HG03342 (cell line): ENCODE data around the gene MED12L.

Source experiments
- ATAC-seq: cut with Tn5 transposase; IDR thresholded peaks from one replicate; pipeline ENCODE4 v1.9.1; 2021; ENCODE audit warnings: mild to moderate bottlenecking, moderate library complexity; ENCODE audit not compliant: unreplicated experiment

Gene MED12L

DNA sequence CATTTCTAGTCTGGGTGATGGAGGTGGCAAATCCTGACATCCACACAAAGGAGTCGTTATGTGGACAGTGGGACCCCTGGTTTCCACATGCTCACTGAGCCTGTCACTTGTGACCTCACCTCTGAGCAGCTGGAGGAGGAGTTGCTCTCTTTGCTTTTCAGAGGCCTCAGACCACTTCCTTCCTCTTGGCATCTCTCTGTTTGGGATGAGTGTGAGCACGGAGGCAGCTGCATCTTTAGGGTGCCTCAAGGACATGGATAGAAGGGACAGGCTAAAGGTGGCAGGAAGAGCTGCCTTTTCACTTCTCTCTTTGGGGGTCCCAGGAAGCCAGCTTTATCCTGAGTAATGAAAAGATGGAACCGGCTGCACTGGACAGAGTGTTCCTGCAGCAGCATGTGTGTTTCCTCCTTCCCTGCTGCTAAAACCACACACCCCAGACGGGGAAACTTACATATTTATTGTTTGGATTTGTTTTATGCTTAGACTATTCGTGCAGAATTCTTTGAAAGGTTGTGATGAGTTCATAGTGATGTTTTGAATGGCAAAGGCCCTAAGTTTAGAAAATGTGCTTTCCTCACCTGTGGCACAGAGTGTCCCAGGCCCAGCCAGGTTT, 85.8 kb downstream of the MED12L start:
- ATAC-seq: peak; percentile 64

DNA sequence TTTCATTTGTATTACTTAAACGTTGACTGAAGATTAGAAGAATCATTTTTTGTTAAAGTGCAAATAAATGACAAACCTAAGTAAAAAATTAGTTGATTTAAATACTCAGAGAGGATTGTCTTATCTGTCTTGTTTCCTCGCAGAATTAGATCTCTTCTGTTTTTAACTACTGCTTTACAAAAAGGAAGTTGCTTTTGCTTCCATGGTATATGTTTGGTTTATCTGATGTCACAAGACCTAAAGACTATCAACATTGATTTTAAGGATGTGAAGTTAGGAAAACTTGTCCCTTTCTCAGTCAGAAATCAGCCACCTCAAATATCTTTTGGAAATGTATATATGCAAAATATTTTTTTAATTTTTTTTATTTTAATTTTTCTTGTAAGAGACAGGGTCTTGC, 88.9 kb downstream of the MED12L start:
- ATAC-seq: no peak

DNA sequence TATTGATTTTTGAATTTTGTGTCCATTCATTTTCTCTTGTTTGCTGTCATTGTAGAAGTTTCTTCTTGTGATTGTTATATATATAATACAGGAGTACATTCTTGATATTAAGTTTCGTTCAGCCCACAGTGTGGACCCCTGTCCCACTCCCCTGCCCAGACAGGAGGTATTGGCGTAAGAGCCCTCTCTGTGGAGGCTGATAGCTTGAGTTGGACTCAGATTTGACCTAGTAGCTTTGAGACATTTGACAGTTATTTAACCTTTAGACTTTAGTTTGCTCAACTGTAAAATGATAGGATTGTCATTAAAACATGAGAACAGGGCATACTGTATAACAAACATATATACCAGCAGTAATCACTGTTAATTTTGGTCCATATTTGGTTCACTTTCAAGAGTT, 90.5 kb downstream of the MED12L start:
- no peak for ATAC-seq

DNA sequence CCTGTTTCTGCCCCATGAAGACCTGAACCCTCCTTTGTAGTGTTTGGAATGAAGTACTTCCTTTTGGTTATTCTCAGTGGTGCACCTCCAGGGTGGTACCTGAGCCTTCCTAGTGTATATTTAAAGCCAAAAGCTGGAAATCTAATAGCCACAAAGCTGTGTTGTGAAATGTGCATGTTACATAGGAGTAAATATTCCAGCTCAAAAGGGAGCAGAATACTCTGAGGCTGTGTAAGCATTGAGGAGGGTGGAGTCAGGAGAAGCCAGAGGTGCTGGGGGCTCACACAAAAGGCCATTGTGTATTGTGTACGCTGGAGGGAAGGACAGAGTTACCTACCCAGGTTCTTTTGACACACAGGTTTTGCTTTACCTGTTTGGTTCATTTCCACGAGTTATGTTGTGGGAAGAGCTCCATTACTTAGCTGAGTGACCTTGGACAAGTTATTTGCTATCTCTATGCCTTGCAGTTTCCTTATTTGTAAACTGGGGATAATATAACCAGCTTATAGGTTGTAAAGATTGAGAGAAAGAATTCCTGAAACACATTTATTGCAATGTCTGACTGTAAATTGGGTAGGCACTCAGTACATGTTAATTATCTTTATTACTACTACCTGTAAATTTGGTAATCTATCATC, 92.9 kb downstream of the MED12L start:
- no peak for ATAC-seq

DNA sequence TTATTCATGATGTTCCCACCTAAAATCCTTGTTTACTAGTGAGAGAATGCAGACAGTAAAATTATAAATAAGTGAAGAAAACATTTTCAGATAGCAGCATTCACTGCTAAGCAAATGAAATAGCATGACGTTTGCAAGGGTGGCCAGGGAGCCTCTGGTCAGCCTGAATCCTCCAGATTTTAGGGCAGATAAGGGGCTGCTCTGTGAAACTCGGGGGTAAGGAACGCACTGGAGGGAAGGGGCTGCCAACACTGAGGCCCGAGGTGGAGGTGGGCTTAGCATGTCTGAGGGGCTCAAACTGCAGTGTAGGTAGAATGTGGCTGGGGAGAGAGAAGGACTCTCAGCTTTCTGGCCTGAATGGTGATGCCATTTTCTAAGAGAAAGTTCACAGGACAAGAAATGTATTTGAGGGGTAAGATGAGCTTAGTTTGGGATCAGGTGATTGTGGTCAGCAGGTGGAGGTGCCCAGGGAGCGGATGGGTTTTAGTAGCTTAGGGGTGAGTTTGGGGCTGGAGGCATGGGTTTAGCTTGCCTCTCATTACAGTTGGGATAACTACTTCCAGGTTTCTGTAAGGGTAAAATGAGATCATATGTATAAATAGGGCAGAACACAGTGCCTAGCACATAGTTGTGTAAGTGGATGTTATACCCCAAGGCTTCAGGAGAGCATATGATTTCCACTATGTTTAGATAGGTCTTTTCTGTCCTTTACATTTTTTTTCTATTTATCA, 97.0 kb downstream of the MED12L start:
- no peak for ATAC-seq

DNA sequence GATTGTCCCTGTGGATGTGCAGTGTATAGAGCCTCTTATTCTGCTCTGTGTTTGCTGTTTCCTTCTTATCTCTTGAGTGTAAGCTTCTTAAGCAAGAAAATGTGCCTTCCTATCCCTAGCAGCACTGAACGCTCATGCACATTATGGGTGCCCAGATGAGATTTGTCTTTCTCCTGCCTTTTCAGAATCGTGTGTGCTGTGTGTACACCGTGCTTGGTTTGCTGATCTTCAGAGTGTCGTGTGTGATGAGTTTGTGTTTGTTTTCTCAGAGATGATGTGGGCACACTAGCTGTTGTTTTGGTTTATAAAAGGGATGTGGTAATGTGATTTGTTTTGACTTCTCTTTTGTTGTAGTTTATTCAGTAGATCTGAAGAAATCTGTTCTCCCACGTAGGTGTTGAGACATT, 97.8 kb downstream of the MED12L start:
- ATAC-seq: no peak

DNA sequence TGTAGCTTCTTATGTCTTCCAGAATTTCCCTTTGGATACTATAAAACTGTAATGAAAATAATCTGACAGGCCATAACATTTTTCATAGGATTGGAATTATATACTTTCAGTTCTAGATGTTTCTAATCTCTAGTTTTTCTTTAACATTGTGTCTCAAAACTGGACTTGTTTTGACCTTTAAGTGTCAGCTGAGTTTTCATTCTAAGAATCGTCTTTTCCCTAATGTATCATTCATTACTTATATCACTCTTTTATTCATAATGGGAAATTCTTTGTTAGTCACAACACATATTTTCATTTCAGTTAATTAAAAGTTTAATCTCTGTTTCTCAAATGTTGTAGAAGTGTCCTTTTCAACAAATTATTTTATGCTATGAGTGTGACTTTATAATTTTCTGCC, 105.6 kb downstream of the MED12L start:
- ATAC-seq: no peak

DNA sequence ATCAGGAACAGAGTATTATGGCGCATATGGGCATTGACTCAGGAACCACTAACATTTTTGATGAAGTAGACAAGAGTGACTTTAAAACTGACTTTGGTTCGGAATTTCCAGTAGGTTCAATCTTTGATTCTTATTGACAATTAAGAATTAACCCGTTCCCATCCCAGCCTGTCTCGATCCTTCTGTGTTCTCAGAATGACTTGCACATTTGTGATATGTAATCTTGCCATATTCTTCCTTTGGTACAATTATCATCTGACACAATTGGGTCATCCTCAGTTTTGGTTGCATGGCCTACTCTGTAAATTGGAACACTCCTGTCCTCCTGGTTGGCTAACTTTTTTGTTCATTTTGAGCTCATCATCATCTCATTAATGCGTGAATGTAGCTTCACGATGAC, 107.1 kb downstream of the MED12L start:
- no peak for ATAC-seq

DNA sequence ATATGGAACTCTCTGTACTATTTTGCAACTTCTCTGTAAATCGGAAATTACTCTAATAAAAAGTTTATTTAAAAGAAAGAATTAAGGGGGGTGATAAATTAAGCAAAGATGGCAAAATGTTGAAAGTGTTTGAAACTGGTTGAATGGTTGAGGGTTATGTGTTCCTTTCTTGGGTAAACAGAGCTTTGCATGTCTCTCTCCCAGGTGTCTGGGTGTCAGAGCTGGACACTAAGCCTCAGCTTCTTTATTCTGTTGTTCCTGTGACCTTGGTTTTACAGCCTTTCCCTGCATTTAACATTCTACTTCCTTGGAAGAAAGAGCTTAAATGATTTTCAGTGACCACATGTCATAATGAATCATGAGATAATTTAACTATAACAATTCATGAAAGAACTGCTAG, 110.4 kb downstream of the MED12L start:
- no peak for ATAC-seq

DNA sequence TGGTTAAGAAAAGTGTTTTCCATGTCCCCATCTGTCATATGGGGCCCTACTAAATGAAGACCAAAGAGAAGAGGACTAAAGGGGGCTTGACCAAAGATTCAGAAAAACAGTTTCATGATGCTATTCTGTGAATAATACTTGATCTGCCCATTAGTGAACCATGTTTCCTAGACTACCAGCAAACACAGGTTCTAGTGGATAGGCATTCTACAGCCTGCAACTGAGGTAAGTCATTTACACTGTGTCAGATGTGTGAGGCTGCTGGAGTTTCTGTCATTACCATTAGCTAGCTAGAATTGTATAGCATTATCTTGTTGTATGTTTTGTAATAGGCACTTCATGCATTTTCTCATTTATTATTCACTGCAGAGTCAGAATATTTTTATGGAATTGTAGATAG, 111.0 kb downstream of the MED12L start:
- ATAC-seq: no peak

DNA sequence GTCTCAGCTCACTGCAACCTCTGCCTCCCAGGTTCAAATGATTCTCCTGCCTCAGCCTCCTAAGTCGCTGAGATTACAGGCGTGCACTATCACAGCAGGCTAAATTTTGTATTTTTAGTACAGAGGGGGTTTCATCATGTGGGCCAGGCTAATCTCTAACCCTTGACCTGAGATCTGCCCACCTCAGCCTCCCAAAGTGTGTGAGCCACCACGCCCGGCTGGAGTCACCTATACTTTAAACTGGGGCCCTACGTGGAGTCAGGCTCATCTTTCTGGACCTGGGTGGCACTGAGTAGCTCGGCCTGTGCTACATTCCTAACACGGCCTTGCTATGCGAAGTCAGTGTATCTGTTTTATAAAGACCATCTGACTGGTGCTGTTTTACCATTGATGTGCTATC, 111.8 kb downstream of the MED12L start:
- no peak for ATAC-seq

DNA sequence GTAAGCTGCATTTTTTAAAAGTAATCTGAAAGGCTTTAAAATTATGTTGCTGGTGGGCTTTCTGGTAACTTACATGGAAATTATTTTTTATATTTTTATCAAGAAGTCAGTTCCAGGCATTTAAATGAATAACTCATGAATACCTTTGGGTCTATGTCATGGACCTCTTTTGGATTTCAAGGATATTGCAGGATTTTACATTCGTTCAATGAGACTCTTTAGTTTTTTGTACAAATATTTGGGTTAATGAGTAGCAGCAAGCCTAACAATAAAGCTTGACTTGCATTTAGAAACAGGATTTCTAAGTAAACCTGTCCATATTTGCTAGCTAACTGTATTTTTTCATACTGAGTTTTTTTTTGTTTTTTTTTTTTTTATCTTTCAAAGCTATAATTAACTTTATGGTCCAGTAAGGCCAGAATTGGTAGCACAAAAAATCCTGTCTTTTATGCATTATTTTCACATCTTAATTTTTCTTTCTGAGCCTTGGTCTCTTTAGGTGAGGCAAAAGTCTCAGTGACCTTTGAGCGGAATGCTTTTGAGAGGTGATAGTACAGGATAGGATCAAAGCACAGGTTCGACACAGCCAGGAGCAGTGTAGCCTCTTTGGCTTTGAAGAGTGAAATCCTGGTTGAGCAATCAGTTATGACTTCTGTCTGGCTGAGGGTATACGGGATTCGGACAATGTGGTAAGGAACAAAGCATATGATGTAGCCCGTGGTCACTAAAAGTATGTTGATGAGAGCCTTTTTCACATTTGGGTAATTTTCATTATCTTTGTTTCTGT, 112.7 kb downstream of the MED12L start:
- no peak for ATAC-seq

DNA sequence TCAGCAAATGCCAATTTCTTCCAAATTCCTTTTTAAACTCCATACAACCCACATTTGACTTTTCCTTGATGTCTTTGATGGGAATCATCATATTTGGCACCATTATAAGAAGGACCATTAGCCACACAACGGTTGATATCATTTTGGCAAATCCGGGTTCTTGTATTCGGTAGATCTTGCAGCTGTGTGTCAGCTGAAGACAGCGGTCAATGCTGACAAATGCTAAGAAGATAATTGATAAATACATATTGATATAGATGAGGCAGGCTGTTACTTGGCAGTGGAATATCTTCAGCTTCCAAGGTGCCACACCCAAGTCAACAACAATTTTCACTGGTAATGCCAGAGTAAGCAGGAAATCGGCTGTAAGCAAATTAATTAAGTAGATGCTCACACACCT, 113.4 kb downstream of the MED12L start:
- ATAC-seq: no peak

DNA sequence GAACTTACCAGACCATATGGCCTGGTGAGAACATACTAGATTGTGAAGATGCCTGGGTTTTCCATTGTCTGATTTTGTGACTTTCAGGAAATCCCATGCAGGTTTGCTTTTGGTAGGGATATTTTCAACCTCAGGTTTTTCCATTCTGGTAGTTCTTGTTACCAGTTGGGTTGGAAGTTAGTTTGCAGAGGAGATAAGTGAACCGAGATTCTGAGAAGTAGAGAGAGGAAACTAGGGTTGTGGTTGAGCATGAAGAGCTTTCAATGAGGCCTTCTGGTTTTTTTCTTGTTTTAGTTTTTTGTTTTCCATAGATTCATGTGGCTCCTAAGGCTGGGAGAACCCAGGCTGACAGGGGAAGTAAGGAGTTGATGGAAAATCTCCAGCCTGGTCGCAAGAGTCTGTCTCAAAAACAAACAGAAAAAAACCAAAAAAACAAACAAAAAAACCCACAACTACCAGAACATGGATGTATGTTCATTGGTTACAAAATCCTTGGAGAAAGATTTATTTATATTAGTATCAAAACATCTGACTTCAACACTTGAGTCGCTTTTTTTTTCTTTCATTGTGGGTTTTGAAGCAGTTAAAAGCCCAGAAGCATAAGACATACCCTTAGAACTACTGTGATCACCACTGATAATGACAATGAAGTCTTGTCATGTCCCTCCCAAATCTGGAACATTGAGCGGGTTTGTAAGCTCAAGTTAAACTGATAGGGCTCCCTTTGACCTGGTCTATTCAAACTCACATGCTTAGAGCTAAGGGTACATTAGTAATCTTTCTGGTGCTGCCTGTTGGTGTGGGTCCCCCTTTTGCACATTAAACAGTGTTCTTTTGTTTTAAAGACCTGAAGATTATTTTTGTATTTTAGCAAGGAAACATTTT, 114.3 kb downstream of the MED12L start:
- ATAC-seq: no peak

DNA sequence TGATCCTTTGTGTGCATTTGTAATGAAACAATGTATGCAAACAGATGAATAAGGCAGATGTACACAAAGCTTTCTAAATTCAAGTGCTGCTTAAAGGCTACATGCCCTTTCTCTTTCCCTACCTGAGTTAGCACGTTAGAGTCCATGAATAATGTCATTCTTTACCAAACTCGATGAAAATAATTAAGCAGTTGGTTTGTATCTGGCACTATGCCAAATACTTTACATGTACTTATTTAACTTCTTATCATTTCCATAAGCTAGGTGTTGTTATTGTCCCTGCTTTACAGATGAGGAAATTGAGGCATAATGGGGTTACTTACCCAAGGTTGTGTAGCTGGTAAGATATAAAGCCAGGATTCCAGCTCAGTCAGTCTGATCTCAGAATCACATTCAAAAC, 115.1 kb downstream of the MED12L start:
- no peak for ATAC-seq

DNA sequence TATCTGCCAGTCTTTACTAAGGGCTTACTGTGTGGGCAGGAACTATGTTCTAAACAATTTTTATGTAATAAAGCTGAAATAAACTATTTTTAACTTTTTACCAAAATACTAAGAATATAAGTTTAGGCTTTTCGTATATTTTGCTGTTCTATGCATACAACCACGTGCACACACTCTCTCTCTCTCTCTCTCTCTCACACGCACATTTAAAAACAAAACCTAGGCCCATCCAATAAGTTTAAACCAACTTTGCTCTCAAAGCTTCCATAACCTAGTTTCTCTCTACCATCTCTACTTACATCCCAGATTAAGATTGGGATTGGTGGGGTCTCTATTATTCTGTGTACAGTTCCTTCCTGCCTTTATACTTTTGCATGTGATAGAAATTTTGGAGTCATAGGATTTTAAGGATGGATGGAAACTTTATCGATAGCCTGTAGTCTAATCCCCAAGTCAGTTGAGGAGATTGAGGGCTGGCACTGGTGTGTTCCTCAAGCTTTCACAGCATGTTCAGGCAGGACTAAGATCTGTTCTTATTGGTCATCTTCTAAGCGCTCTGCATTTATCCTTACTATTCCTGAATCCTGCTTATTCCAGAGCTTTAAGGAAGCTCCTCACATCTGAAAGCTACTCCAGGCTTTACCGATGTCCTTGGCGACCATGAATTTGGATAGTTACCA, 115.7 kb downstream of the MED12L start:
- ATAC-seq: no peak

DNA sequence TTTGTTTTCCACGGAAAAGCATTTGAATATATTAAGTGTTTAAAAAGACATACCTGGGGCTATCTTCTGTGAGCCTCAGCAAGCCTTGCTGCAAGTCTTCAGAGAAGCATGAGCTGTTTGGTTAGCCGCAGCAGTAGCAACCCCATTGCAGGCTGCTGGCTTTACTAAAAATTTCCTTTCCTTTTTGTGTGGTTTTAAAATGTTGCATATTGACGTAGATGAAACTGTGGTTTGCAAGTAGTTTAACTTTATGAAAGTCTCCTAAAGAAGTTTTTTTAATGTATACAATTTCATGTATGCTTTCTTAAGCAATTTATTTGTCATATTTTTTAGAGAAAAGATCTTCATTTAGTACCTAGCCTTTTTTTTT, 117.6 kb downstream of the MED12L start, which contains the start of gene GPR171:
GPR171 (minus strand) TSS at position 166 of the 370 bp plus-strand sequence. CDS start 3,830 bp downstream, outside the sequence.
- peak; percentile 83 for ATAC-seq

DNA sequence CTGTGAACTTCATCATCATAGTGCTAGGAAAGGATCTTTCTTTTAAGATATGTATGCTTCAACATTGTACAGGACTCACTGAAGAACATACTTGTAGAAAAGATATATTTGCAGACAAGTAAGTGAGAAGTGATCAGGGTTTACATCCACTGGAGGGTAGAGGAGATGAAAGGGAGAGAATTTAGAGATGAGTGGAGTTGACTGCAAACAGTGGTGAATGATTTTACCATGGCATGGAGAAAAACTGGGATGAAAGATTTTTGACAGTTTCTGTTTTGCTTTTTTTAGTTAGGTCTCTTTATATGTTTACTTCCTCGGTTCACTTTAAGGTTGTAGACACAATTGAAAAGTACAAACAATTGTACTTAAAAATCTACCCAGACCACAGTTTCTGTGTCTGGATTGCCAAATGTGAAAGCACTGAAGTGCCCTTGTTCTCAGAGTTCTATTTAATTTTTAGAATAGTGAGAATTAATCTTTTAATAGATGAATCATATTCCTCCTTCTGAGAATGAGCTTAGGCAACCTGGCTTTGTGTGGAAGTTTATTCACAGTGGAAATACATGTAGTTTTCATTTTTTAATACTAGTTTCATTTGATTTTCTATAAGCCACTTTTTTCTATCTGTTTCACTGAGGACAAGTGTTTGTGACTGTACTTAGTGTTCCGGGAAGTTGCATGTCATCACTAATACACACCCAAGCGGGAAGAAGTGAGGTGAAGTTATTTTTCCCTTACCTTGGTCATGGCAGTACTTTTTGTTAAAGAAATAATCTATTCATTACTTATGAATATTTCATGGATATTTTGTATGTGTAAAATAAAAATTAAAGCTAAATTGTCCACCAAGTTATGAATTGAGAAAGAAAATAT, 119.3 kb downstream of the MED12L start:
- ATAC-seq: no peak

DNA sequence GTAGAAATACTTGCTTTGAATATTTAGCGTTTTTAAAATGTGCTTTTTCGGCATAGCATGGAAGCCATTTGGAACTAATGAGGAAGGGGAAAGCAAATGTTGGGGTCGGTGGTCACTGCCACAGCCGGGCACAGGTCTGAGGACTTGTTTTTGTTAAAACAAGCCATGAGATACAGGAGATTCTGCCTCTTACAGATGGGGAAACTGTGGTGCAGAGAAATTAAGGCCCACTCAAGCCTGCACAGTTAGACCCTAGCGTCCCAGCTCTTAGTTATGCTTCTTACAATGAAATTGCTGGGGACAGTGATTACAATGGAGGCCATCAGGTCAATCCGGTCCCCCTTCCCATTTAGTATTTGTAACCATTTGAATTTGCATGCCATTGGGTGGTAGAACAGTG, 120.0 kb downstream of the MED12L start:
- ATAC-seq: no peak
